Suprapubic skin (tissue), 3 donors: Measurements from ENCODE around the gene CCSER1.

ENCODE experiments used
- EP300 ChIP-seq: sonication (generic); formaldehyde crosslinking; IDR thresholded peaks from one replicate; pipeline ENCODE4 v1.6.1; 2017; ENCODE audit warnings: antibody characterized with exemption
- TF ChIP-seq, protein P1 (sequence below), 2 donors: fragments of 200-600 bp in 1 of 2; fragments of 450-650 bp in 1 of 2; sonication (generic) in 1 of 2; IDR thresholded peaks; one replicate each; pipeline ENCODE4 v1.5.1; 2016 to 2019; ENCODE audit warnings: antibody characterized with exemption in 2 of 2, mild to moderate bottlenecking in 1 of 2, moderate library complexity in 1 of 2

DNA sequence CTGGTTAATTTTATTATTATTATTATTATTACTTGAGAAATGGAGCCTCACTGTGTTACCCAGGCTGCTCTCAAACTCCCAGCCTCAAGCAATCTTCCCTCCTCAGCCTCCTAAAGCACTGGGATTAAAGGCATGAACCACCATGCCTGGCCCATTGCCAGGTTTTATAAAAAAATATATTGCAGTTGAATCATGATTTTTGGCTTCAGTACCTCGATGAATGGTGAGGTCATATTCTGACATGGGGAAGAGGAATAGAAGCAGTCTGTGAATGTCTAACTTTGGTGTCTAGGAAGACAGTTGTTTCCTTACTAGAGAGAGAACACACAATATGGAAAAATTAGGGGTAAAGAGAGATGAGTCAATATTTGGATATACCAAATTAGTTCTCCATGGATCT lies 32.0 kb downstream of the CCSER1 start:
- TF ChIP-seq, protein P1, sequence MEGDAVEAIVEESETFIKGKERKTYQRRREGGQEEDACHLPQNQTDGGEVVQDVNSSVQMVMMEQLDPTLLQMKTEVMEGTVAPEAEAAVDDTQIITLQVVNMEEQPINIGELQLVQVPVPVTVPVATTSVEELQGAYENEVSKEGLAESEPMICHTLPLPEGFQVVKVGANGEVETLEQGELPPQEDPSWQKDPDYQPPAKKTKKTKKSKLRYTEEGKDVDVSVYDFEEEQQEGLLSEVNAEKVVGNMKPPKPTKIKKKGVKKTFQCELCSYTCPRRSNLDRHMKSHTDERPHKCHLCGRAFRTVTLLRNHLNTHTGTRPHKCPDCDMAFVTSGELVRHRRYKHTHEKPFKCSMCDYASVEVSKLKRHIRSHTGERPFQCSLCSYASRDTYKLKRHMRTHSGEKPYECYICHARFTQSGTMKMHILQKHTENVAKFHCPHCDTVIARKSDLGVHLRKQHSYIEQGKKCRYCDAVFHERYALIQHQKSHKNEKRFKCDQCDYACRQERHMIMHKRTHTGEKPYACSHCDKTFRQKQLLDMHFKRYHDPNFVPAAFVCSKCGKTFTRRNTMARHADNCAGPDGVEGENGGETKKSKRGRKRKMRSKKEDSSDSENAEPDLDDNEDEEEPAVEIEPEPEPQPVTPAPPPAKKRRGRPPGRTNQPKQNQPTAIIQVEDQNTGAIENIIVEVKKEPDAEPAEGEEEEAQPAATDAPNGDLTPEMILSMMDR (IDR thresholded peaks at IDR 0.05): no peak
- TF ChIP-seq EP300: no peak
